TTC549 (cell line): Measurements from ENCODE around the gene TTC12.
"Not testable (repeated sequence)": the region's sequence is repeated elsewhere in the genome, so short reads cannot be mapped to it uniquely, and the experiment has no call there.

Experiments used
- FAIRE-seq: peaks from 2 replicates; lab custom pipeline; 2012; peaks lifted over from hg19 to GRCh38; lab: Jason Lieb, UNC

The TTC12 gene

GRCh38 chr11:113286509-113287497 is 27.6 kb upstream of the TTC12 start:
- FAIRE-seq: no peak

GRCh38 chr11:113287801-113288200 is 26.6 kb upstream of the TTC12 start:
- FAIRE-seq: no peak

- no peak for FAIRE-seq
Measured at GRCh38 chr11:113288286-113288863, 26.0 kb upstream of the TTC12 start.

GRCh38 chr11:113289431-113290187 is 24.8 kb upstream of the TTC12 start:
- no peak for FAIRE-seq

GRCh38 chr11:113293936-113294335 is 20.4 kb upstream of the TTC12 start:
- no peak for FAIRE-seq

GRCh38 chr11:113295993-113296392 is 18.4 kb upstream of the TTC12 start:
- no peak for FAIRE-seq

GRCh38 chr11:113296447-113297205 is 17.8 kb upstream of the TTC12 start:
- FAIRE-seq: no peak

GRCh38 chr11:113298496-113298895 is 15.9 kb upstream of the TTC12 start:
- FAIRE-seq: not testable (repeated sequence)

- no peak for FAIRE-seq
Measured at GRCh38 chr11:113304916-113305315, 9.5 kb upstream of the TTC12 start.

GRCh38 chr11:113305440-113306336 is 8.7 kb upstream of the TTC12 start:
- FAIRE-seq: no peak

- FAIRE-seq: no peak
Measured at GRCh38 chr11:113308601-113309000, 5.8 kb upstream of the TTC12 start.

- no peak for FAIRE-seq
Measured at GRCh38 chr11:113311536-113311935, 2.8 kb upstream of the TTC12 start.

GRCh38 chr11:113313601-113314000 is 782 bp upstream of the TTC12 start:
- no peak for FAIRE-seq

- FAIRE-seq: no peak
Measured at GRCh38 chr11:113314065-113314388, 356 bp upstream of the TTC12 start.

- FAIRE-seq: no peak
Measured at GRCh38 chr11:113315811-113316210, 1.4 kb downstream of the TTC12 start.

GRCh38 chr11:113316256-113316655 is 1.9 kb downstream of the TTC12 start:
- FAIRE-seq: no peak

GRCh38 chr11:113317339-113317738 is 3.0 kb downstream of the TTC12 start:
- no peak for FAIRE-seq

GRCh38 chr11:113319085-113319484 is 4.7 kb downstream of the TTC12 start:
- FAIRE-seq: no peak

- no peak for FAIRE-seq
Measured at GRCh38 chr11:113322158-113322557, 7.8 kb downstream of the TTC12 start.

- FAIRE-seq: no peak
Measured at GRCh38 chr11:113324250-113324649, 9.9 kb downstream of the TTC12 start.

GRCh38 chr11:113329725-113330124 is 15.3 kb downstream of the TTC12 start:
- no peak for FAIRE-seq
